ENCODE data around the gene TSEN15.
A peak's percentile ranks its signal among the peaks of the same experiment; 100 is the strongest.

Gene TSEN15

GRCh38 chr1:184051485-184052193 lies at the start of gene TSEN15:
TSEN15 (plus strand) TSS chr1:184051730; CDS start chr1:184051756, 26 bp downstream.
- peak; percentile 18 to 54 for DNase-seq

GRCh38 chr1:184002071-184002470 lies 49.5 kb upstream of the TSEN15 start:
- peak; percentile 35 to 71 for DNase-seq

- no peak for DNase-seq
Observed at GRCh38 chr1:184004935-184005334, 46.6 kb upstream of the TSEN15 start.

- no peak for DNase-seq
Observed at GRCh38 chr1:184005506-184005905, 46.0 kb upstream of the TSEN15 start.

GRCh38 chr1:184010788-184011187 lies 40.7 kb upstream of the TSEN15 start:
- DNase-seq, result no peak

- no peak for DNase-seq
Observed at GRCh38 chr1:184012187-184012586, 39.3 kb upstream of the TSEN15 start.

GRCh38 chr1:184014271-184014670 lies 37.3 kb upstream of the TSEN15 start:
- no peak for DNase-seq

GRCh38 chr1:184016169-184016568 lies 35.4 kb upstream of the TSEN15 start:
- DNase-seq, result no peak

GRCh38 chr1:184017306-184017705 lies 34.2 kb upstream of the TSEN15 start:
- DNase-seq, result no peak

GRCh38 chr1:184018622-184019021 lies 32.9 kb upstream of the TSEN15 start:
- DNase-seq, result no peak

GRCh38 chr1:184019069-184019468 lies 32.5 kb upstream of the TSEN15 start:
- DNase-seq, result no peak

GRCh38 chr1:184019506-184019905 lies 32.0 kb upstream of the TSEN15 start:
- no peak for DNase-seq

- DNase-seq, result no peak
Observed at GRCh38 chr1:184020328-184020727, 31.2 kb upstream of the TSEN15 start.

- no peak for DNase-seq
Observed at GRCh38 chr1:184020855-184021254, 30.7 kb upstream of the TSEN15 start.

GRCh38 chr1:184021728-184022127 lies 29.8 kb upstream of the TSEN15 start:
- DNase-seq, result no peak

GRCh38 chr1:184022668-184023067 lies 28.9 kb upstream of the TSEN15 start:
- DNase-seq, result no peak

GRCh38 chr1:184023171-184023570 lies 28.4 kb upstream of the TSEN15 start:
- no peak for DNase-seq

- no peak for DNase-seq
Observed at GRCh38 chr1:184025242-184025675, 26.3 kb upstream of the TSEN15 start.

GRCh38 chr1:184027826-184028695 lies 23.5 kb upstream of the TSEN15 start:
- no peak for DNase-seq

GRCh38 chr1:184028854-184029623 lies 22.5 kb upstream of the TSEN15 start:
- no peak for DNase-seq

- DNase-seq, result no peak
Observed at GRCh38 chr1:184030433-184031091, 21.0 kb upstream of the TSEN15 start.

- no peak for DNase-seq
Observed at GRCh38 chr1:184031092-184031408, 20.5 kb upstream of the TSEN15 start.

Data from SW 1271 (cell line).